HL-60 (cell line): ENCODE results near the gene ZNF598.

Experiments
- DNase-seq, 2 experiments: peaks; one replicate each; pipeline ENCODE4 v3.0.0-alpha.2; 2010 to 2020; ENCODE audit warnings: low read depth in 1 of 2, low spot score in 1 of 2
- H3K27ac ChIP-seq: fragments of 250-450 bp; sonication (Bioruptor Pico); replicated peaks from 2 replicates; pipeline ENCODE4 v1.5.1; 2020; ENCODE audit warnings: mild to moderate bottlenecking, moderate library complexity
- H3K27me3 ChIP-seq: fragments of 250-450 bp; sonication (Bioruptor Pico); 2 replicates; pipeline ENCODE4 v1.5.1; 2021; ENCODE audit warnings: mild to moderate bottlenecking, moderate library complexity; ENCODE audit not compliant: insufficient read depth, poor library complexity, severe bottlenecking
- H3K4me3 ChIP-seq: replicated peaks from 2 replicates; pipeline ENCODE4 v1.5.1; 2011; ENCODE audit warnings: mild to moderate bottlenecking, control low read depth, low read length; ENCODE audit not compliant: insufficient read depth
- CTCF ChIP-seq: IDR thresholded peaks from one replicate; pipeline ENCODE4 v1.5.1; 2011; ENCODE audit warnings: low read length, control low read depth, inconsistent platforms; ENCODE audit not compliant: insufficient read depth
- GABPA ChIP-seq: IDR thresholded peaks from 2 replicates; pipeline ENCODE4 v1.6.1; 2012; ENCODE audit warnings: low read depth
- POLR2AphosphoS5 ChIP-seq: IDR thresholded peaks from 2 replicates; pipeline ENCODE4 v1.6.1; 2012; ENCODE audit warnings: low read depth
- REST ChIP-seq: IDR thresholded peaks from 2 replicates; pipeline ENCODE4 v1.6.1; 2012; ENCODE audit warnings: low read depth; ENCODE audit not compliant: insufficient replicate concordance
- SPI1 ChIP-seq: IDR thresholded peaks from 2 replicates; pipeline ENCODE4 v1.6.1; 2012; ENCODE audit warnings: low read depth, mild to moderate bottlenecking, borderline replicate concordance

ZNF598 gene

GRCh38 chr16:2008631-2009163 lies 924 bp downstream of the ZNF598 start:
- peak in 1 of 2 experiments; percentile 65 for DNase-seq
- Histone ChIP-seq H3K27me3 (no peaks in the 10 kb centered on the region), H3K4me3 (peak overlapping the region; percentile 63), H3K27ac (peak overlapping the region; percentile 64)
- TF ChIP-seq GABPA, result 0 out of 2 replicates have a peak, but pooled peaks have one; percentile 5
- no peak for TF ChIP-seq CTCF
- TF ChIP-seq REST, result peak; percentile 23
- TF ChIP-seq POLR2AphosphoS5, result no peak

DNA sequence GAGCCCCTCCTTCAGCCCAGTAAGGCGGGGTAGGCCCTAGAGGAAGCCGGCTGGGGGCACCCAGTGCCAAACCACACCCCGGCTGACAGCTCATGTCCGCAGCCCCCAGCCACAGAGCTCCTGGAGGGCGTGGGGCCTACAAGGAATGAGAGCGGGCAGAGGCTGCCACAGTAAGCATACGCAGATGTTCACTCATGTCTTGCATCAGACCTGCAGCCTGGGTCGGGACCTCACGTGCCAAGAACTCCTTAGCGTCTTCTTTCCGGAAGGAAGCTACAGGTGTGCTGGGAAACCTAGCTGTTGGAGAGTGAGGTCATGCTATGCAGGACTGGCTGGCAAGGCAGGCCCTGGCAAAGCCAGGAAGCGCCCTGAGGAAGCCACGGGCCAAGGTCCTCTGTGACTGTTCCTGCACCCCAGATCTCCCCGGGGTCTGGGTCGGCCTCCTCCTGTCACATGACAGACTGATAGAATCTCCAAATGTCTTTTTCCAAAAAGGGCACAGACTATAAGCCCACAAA lies 1.6 kb downstream of the ZNF598 start:
- Histone ChIP-seq H3K27me3 (no peaks in the 10 kb centered on the region), H3K4me3 (peak overlapping the region; percentile 63), H3K27ac (peak overlapping the region; percentile 64)
- DNase-seq, result peak; percentile 82 to 98
- no peak for TF ChIP-seq GABPA
- TF ChIP-seq POLR2AphosphoS5, result peak; percentile 72
- TF ChIP-seq SPI1, result no peak

- TF ChIP-seq CTCF (no peak), SPI1 (no peak), REST (no peak), GABPA (no peak), POLR2AphosphoS5 (no peak)
- Histone ChIP-seq H3K27me3 (no peaks in the 10 kb centered on the region), H3K4me3 (peak overlapping the region; percentile 63), H3K27ac (peak overlapping the region; percentile 64)
- no peak for DNase-seq
Observed at GRCh38 chr16:2007081-2007836, 2.4 kb downstream of the ZNF598 start.

- TF ChIP-seq CTCF (no peak), SPI1 (no peak), POLR2AphosphoS5 (no peak), REST (no peak), GABPA (no peak)
- H3K27me3 ChIP-seq, result no peaks in the 10 kb centered on the region
- no peak for DNase-seq
- H3K4me3 ChIP-seq, result no peak overlapping the region
- H3K27ac ChIP-seq, result no peak overlapping the region
Observed at GRCh38 chr16:2006317-2006716, 3.3 kb downstream of the ZNF598 start.
